Stimulated activated CD8-positive, alpha-beta memory T cell treated with anti-CD3 and anti-CD28 coated beads, Interleukin-15, amount 100 ng/mL, for 1 hour (primary cell): Measurements from ENCODE around the gene KCNAB2.

Source experiments
- DNase-seq: peaks from one replicate; pipeline ENCODE4 v3.0.0-alpha.2; 2020; ENCODE audit warnings: low read depth

Gene KCNAB2

GRCh38 chr1:6097824-6098223 is 52.1 kb downstream of the KCNAB2 start:
- no peak for DNase-seq

- DNase-seq, result no peak
Observed at GRCh38 chr1:6098303-6099215, 52.9 kb downstream of the KCNAB2 start.

- DNase-seq, result no peak
Observed at GRCh38 chr1:6099297-6099696, 53.6 kb downstream of the KCNAB2 start.

GRCh38 chr1:6099787-6100765 is 54.4 kb downstream of the KCNAB2 start:
- DNase-seq, result no peak

DNA sequence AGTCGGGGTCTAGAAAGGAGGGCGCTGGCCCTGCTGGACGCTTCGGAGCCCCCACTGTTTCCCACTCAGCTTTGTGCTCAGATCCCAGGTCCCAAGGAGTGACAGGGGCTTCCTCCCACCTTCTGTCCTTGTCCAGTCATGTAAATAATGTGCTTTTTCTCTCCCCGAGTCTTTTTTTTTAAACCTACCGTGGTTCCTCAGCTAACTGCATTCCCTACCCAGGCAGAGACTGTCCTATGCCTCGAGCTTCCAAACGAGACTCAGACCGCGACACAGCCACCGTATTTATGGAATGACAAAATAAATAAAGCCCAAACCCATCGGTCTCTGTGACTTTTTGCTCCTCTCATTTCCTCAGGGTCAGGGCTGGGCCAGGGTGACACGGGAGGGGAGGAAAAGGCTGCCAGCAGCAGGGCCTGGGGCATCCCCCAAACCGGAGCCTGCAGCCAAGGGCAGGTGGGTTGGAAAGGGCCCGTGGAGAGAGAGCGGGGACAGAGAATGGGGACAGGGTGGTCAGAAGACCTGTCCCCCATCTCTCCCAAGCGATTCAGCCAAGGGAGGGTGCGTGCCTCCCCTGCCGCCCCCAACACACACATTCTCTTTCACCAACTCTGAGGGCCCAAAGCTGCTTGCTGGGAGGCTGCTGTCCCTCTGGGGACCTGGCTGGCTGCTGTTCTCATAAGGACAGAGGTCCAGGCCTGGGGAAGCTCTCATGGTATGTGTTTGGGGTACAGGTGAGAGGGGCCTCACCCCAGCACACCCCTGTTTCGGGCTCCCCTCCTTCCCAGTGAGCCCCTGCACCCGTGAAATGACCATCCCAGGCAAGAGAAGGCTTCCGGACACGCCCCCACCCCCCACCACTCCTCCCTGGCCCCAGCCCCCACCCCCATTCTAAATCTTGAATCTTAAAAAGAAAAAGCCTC is 55.4 kb downstream of the KCNAB2 start:
- DNase-seq, result no peak

GRCh38 chr1:6101826-6102531 is 56.3 kb downstream of the KCNAB2 start:
- no peak for DNase-seq

GRCh38 chr1:6102532-6102845 is 56.8 kb downstream of the KCNAB2 start:
- DNase-seq, result no peak

DNA sequence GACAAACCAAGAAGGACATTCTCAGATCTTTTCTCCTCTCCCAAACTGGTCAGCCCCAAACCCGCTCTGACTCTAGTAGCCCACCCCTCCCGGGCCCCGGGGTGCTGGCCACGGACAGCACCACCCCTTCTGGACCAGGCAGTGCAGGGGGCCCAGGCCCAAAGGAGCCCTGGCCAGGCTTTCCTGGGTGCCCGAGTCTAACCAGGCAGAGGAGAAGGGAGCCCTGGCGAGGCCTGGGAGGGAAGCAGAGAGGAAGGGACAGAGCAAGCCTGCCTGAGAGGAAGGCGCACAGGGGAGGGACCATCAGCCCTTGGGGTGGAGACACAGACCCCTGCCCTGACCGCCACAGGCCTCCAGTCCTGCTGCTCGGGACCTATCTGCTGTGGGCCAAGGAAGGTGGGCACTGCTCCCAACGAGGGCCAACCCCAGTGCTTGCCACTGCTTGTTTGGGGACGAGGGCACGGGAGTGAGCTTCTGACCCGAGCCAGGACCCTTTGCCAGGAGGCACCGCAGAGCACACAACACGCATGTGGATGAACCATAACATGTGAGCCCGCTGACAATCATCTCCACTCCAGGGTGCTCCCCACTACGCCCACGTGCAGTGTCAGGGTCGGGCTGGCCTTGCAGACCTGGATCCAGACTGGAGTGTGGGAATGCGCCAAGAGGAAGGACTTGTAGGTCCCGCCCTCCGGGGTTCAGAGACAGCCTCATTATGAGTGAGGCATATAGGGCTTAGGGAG is 57.6 kb downstream of the KCNAB2 start:
- no peak for DNase-seq

DNA sequence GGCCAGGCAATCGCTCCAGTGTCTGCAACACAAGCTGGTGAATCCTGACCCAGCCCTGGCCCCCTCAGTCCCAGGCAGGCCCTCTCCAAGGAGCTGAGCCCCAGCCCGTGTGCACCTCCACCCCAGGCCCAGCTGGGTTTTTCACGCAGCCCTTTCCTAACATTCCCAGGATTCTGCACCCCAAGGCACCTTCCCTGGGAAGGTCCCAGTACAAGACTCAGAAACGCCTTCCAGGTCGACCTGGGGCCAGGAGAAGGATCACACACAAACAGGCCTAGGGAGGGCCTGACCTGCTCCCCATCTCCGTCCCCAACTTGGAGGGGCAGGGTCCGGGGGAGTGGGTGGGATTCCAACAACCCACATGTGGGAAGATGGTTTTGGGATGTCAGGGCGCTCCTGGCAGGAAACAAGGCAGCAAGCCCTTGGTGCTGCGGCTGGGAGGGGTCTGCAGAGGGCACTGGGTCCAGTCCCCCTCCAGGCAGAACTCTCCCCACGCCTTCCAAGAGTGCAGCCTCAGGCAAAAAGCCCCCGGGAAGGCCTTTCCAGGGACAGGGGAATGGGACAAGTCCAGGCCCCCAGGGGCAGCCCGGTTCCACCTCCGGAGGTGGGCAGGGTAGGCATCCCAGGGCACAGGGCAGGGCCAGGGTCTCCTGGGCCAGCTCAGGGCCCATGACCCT is 58.3 kb downstream of the KCNAB2 start:
- DNase-seq, result no peak

DNA sequence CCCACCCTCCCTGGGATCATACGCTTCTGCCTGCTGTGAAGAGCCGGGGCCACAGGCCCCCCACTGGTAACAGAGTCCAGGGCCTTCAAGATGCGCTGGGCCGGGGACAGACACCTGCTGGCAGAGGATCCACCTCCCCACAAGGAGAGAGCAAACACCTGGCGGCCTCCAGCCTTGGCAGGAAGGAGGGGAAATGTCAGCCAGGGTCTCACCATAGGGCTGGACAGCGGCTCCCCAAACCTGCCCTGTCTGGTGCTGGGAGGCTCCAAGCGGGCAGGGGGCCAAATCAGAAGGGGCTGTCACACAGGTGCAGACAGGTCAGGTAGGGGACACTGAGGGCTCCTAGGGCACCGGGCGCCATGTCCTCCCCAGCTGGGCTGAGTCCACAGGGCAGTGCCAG is 58.9 kb downstream of the KCNAB2 start:
- no peak for DNase-seq

- DNase-seq, result no peak
Observed at GRCh38 chr1:6105218-6105679, 59.6 kb downstream of the KCNAB2 start.

DNA sequence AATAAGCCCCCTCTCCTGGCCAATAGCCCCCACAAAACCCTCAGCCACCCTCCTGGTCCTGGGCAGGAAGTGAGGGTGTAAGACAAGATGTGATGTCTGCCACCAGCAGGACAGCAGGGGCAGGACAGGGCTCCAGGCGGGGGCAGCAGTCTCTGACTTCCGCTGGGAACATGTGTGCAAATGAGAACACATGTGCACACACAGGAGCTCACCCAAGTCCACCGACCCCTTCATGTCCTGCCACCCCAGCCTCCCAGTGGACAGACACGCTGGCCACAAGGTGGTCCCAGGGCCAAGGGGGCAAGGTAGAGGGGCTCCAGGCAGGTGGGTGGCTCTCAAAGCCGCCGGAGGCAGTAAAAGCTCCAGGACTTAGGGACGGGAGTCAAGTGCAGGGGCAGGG is 60.1 kb downstream of the KCNAB2 start:
- DNase-seq, result no peak

DNA sequence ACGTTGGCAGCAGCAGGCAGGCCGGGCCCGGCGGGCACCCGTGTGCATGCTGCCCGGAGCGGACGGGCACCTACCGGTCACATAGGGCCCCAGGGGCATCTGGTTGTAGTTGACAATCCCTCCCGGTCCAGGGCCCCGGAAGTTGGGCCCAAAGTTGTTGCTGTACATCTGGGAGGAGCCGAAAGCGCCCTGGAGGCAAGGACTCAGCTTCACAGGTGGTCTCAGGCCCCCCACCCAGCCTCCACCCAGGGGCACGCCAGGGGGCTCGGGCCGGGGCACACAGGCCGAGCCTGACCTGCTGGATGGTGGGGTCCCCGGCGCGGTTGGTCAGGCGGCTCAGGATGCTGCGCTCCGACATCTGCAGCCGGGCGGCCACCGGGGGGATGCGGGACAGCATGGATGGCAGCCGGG is 60.6 kb downstream of the KCNAB2 start:
- DNase-seq, result no peak

DNA sequence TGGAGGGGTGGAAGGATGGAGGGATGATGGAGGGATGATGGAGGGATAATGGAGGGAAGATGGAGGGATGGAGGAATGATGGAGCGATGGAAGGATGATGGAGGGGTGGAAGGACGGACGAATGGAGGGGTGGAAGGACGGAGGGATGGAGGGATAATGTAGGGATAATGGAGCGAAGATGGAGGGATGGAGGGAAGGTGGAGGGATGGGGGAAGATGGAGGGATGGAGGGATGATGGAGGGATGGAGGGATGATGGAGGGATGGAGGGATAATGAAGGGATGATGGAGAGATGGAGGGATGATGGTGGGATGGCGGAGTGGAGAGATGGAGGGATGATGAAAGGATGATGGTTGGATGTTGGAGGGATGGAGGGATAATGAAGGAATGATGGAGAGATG is 61.3 kb downstream of the KCNAB2 start:
- DNase-seq, result no peak

DNA sequence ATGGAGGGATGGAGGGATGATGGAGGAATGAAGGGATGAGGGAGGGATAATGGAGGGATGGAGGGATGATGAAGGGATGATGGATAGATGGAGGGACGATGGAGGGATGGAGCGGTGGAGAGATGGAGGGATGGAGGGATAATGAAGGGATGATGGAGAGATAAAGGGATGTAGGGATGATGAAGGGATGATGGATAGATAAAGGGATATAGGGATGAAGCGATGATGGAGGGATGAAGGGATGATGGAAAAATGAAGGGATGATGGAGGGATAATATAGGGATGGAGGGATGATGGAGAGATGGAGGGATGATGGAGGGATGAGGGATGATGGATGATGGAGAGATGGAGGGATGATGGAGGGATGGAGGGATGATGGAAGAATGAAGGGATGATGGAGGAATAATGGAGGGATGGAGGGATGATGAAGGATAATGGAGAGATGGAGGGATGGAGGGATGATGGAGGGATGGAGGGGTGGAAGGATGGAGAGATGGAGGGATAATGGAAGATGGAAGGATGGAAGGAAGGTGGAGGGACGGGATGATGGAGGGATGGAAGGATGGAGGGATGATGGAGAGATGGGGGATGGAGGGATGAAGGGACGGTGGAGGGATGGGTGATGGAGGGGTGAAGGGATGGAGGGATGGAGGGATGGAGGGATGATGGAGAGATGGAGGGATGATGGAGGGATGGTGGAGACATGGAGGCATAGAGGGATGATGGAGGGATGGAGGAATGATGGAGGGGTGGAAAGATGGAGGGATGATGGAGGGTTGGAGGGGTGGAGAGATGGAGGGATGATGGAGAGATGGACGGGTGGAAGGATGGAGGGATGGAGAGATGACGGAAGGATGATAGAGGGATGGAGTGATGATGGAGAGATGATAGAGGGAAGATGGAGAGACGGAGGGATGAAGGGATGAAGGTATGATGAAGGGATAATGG is 62.0 kb downstream of the KCNAB2 start:
- DNase-seq, result no peak

- no peak for DNase-seq
Observed at GRCh38 chr1:6108476-6108875, 62.8 kb downstream of the KCNAB2 start.

DNA sequence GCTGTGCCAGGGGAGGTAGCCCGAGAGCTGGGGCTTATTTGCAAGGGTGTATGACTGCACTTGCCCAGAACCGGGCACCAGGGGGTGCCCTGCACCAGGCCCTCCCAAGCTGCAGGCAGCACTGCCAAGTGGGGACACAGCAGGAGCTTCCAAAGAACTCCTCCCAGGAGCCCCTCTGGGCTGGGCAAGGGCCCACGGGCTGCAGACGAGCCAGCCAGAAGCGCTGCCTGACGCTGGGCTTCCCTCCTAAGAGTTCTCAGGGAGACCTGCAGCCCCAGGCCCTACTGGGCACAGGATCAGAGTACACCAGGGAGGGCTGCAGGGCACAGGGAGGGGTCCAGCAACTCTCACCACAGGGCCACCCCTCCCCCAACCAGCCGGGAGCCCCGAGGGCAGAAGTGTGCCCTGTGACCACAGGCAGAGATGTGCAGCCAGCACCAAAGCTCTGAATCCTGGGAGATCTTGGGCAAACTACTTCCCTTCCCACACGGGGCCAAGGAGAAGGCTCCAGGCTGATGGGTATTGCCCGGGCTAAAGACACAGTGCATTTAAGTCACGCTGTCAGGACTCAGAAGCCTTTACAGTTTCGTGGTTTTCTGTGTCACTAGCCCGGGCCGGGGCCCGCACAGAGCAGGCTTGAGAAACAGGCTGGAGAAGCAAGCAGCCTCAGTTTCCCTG is 63.4 kb downstream of the KCNAB2 start:
- DNase-seq, result no peak

DNA sequence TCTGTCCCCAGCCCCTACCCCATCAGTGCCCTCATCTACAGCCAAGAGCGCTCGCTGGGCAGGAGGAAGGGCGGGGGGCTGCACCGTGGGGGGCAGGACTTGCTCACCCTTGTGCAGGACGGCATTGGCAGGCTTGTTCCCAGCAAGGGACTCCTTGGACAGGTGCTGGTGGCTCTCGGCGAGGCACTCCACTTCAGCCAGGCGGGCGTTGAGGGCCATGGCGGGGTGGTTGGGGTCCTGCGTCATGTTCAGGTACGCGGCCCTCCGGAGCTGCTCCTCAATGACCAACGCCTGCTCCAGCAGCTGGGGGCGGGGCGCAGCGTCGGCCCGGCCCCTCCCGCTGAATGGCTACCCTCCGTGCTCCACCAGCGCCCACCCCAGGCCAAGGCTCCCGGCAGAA is 64.0 kb downstream of the KCNAB2 start:
- no peak for DNase-seq
